GM12875 (cell line): ENCODE results near the gene IL11RA.

Experiments
- H3K4me3 ChIP-seq: one replicate; pipeline ENCODE4 v1.5.1; 2011; ENCODE audit warnings: low read depth, low read length, control low read depth
- TF ChIP-seq, protein P1 (sequence below): IDR thresholded peaks from 2 replicates; pipeline ENCODE4 v1.5.1; 2011; ENCODE audit warnings: low read depth, mild to moderate bottlenecking, control low read depth, inconsistent platforms, low read length, moderate library complexity, borderline replicate concordance; ENCODE audit not compliant: insufficient read depth

The IL11RA gene

DNA sequence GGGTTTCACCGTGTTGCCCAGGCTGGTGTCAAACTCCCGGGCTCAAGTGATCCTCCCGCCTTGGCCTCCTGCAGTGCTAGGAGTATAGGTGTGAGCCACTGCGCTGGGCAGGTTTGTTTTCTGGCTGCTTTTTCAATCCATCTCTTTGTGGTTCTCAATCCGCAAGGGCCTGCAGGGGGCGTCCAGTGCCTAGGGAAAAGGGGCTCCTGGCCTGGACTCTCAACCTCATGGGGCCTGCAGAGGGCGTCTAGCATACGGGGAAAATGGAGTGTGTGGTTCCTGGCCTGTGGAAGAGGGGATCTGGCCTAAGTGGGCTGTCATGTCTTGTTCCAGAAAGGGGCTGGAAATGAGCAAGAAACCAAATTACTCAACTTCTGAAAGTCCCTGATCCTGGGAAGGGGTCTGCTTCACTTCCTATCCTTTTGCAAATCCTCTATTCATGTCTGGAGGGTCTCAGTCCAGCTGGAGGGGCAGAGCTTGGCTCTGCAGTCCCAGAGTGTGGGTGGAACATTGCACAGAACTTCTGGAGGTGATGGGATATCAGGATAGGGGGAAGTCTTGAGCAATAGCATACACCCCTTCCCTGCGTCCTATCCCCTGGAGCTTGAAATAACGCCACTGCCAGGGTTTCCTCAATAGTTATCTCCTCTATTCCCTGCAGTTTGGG lies 23.2 kb downstream of the IL11RA start:
- TF ChIP-seq, protein P1, sequence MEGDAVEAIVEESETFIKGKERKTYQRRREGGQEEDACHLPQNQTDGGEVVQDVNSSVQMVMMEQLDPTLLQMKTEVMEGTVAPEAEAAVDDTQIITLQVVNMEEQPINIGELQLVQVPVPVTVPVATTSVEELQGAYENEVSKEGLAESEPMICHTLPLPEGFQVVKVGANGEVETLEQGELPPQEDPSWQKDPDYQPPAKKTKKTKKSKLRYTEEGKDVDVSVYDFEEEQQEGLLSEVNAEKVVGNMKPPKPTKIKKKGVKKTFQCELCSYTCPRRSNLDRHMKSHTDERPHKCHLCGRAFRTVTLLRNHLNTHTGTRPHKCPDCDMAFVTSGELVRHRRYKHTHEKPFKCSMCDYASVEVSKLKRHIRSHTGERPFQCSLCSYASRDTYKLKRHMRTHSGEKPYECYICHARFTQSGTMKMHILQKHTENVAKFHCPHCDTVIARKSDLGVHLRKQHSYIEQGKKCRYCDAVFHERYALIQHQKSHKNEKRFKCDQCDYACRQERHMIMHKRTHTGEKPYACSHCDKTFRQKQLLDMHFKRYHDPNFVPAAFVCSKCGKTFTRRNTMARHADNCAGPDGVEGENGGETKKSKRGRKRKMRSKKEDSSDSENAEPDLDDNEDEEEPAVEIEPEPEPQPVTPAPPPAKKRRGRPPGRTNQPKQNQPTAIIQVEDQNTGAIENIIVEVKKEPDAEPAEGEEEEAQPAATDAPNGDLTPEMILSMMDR, result peak; percentile 85
- H3K4me3 ChIP-seq, result no peak overlapping the region

DNA sequence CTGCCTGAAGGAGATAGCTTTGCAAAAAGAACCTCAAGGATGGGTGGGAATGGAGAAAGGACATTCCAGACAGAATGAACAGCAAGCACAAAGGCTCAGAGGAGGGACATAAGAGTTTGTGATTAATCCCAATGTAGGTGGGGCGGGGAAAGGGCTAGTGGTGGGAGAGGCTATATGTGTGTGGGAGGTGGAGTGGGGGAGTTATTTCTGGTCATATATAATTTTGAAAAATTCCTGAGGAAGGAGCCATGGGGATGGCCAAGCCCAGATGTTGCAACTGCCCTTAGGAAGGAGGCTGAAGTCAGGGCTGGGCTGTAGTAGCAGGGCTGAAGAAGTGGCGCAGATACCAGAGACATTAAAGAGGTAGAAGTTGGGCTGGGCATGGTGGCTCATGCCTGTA lies 23.9 kb downstream of the IL11RA start:
- no peak overlapping the region for H3K4me3 ChIP-seq
- TF ChIP-seq, protein P1, result no peak

GRCh38 chr9:34684145-34684544 lies 32.2 kb downstream of the IL11RA start:
- TF ChIP-seq, protein P1, result no peak

DNA sequence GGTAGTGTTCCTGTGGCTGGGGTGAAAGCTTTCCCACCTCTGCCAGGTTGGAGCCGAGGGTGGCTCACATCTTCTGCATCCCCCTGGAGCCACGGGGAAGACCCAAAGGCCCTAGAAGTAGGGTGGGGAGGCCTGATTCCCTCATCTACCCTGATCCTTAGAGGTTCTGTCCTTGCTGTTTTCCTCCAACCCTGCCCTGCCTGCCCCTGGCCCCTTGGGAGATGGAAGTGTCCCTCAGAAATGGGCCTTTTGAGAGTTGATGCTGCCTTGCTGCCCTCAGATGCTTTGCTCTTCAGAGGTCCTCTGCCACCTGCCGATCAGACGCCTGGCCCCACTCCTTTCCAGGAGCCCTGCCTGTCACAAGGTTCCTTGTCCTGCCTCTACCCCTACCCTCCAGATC lies 32.8 kb downstream of the IL11RA start:
- TF ChIP-seq, protein P1, result no peak
- H3K4me3 ChIP-seq, result no peak overlapping the region

More at GRCh38 chr9:34684145-34684544, 32.2 kb downstream of the IL11RA start:
- no peak overlapping the region for H3K4me3 ChIP-seq

- no peak overlapping the region for H3K4me3 ChIP-seq
- TF ChIP-seq, protein P1, result no peak
Measured at GRCh38 chr9:34685591-34685990, 33.6 kb downstream of the IL11RA start.

DNA sequence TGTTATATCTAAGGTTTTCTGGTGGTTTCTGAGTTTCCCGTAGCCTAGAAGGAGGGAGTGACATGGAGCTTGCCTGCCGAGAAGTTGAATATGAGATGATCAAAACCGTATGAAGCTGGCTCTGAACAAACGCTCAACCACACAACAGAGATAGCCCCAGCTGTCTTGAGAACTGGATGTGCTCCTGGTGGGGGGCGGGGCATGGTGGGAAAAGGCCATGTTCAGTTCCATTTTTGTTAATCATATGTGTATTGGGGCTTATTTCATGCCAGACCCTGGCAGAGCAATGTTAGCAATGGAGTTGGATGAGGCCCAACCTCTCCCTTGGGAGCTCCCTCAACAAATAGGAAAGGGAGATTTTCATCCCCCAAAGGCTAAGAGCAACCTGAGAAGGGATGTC lies 34.2 kb downstream of the IL11RA start:
- no peak overlapping the region for H3K4me3 ChIP-seq
- TF ChIP-seq, protein P1, result no peak

DNA sequence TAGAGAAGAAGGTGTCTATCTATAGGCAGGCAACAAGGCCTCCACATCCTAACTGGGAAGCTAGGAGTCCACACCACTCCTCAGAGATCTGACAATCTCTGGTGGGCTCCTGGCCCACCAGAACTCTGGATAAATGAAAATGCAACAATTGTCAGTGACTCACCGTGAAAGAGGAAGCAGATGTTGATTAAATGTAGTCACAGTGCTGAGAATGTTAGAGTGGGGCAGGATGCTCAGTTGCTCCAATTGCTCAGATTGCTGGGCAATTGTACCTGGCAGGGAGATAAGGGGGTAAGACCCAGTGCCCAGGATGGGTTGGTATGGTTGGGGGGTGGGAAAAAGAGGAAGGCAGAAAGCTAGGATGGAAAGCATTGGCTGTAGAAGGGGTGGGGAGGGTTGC lies 34.7 kb downstream of the IL11RA start:
- H3K4me3 ChIP-seq, result no peak overlapping the region
- TF ChIP-seq, protein P1, result no peak
